BE2C (cell line): Measurements from ENCODE around the gene NFIX.
A peak's percentile ranks its signal among the peaks of the same experiment; 100 is the strongest.

Experiments used
- DNase-seq: peaks from one replicate; pipeline ENCODE4 v3.0.0-alpha.2; 2020
- H3K27me3 ChIP-seq: fragments of 250-450 bp; sonication (Bioruptor Pico); 2 replicates; pipeline ENCODE4 v1.5.1; 2020; ENCODE audit warnings: mild to moderate bottlenecking
- H3K36me3 ChIP-seq: fragments of 250-450 bp; sonication (Bioruptor Pico); 2 replicates; pipeline ENCODE4 v1.5.1; 2020; ENCODE audit warnings: mild to moderate bottlenecking
- H3K4me1 ChIP-seq: fragments of 250-450 bp; sonication (Bioruptor Pico); 2 replicates; pipeline ENCODE4 v1.5.1; 2020
- H3K4me3 ChIP-seq: 2 replicates; pipeline ENCODE4 v1.5.1; 2011; ENCODE audit warnings: low read depth, low read length
- H3K9me3 ChIP-seq: fragments of 250-450 bp; sonication (Bioruptor Pico); 2 replicates; pipeline ENCODE4 v1.5.1; 2020
- TF ChIP-seq, protein P1 (sequence below): IDR thresholded peaks from 2 replicates; pipeline ENCODE4 v1.5.1; 2012; ENCODE audit warnings: mild to moderate bottlenecking, low read depth, low read length

NFIX gene

DNA sequence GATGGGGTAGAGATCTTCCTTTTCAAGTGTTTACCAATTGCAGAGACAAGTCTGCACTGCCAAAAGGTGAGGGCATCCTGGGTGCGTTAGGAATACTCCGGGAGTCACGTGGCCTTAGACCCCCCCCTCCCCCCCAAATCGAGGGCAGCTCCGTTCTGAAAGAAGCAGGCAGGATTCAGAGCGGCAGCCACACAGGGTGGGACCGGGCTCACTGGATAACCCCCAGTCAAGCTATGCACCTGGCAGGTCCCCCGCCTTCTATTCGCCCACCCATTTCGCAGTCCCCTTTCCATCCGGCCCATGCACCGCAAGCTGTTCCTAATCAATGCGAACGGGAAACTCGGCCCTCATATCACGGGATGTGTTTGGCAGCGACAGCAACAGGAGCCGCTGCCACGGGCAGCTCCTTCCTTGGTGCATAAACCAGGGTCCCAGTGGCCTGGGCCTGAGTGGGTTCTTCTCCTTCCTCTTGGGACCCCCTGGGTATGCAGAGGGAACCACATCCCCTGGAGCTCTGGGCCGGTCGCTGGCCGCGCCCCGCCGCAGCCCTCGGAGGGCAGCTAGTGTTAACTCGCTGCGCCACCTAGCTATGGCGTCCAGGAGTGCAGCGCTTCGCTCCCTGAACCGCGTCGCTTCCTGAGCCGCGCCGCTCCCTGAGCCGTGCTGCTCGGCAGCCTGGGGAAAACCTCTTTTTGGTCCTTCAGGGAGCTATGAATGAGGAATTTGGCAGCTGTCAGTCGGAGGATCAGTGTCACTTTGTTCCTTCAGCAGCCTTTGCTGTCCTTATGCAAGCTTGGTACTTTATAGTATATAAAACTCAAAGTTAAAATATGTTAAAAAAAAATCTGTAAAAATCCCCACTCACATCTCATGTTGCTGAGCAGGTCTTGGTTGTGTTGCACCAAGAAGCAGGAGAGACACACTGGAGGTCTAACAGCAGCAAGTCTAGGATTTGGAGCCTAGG lies 66.0 kb downstream of the NFIX start:
- no peaks in the 10 kb centered on the region for H3K27me3 ChIP-seq
- peaks cover 27% of the 10 kb centered on the region for H3K4me1 ChIP-seq
- peak overlapping the region; percentile 53 for H3K4me3 ChIP-seq

DNA sequence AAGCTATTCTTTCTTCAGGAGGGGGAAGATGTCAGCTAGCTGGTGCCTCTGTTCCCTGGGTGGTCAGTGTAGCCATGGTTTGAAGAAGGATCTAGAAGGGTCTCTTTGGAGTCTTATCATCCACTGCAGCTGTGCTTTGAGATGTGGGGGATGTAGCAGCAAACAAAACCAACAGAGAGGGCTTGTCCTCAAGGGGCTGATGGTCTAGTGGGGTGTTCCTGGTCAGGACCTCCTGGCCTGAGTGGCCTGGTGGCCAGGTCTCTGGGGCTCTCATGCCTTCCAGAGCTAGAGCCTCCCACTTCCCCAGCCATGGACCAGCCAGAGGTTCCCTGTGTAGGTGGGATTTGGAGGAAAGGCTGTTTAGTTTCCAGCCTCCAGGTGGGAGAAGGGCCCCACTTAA lies 67.0 kb downstream of the NFIX start:
- peaks cover 20% of the 10 kb centered on the region for H3K4me1 ChIP-seq
- no peak overlapping the region for H3K4me3 ChIP-seq
- TF ChIP-seq, protein P1, sequence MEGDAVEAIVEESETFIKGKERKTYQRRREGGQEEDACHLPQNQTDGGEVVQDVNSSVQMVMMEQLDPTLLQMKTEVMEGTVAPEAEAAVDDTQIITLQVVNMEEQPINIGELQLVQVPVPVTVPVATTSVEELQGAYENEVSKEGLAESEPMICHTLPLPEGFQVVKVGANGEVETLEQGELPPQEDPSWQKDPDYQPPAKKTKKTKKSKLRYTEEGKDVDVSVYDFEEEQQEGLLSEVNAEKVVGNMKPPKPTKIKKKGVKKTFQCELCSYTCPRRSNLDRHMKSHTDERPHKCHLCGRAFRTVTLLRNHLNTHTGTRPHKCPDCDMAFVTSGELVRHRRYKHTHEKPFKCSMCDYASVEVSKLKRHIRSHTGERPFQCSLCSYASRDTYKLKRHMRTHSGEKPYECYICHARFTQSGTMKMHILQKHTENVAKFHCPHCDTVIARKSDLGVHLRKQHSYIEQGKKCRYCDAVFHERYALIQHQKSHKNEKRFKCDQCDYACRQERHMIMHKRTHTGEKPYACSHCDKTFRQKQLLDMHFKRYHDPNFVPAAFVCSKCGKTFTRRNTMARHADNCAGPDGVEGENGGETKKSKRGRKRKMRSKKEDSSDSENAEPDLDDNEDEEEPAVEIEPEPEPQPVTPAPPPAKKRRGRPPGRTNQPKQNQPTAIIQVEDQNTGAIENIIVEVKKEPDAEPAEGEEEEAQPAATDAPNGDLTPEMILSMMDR, result no peak
- H3K36me3 ChIP-seq, result no peaks in the 10 kb centered on the region
- no peaks in the 10 kb centered on the region for H3K27me3 ChIP-seq
- no peaks in the 10 kb centered on the region for H3K9me3 ChIP-seq
- DNase-seq, result no peak

More for the DNA sequence above, 66.0 kb downstream of the NFIX start:
- TF ChIP-seq, protein P1, result peak; percentile 88
- Histone ChIP-seq H3K36me3 (no peaks in the 10 kb centered on the region), H3K9me3 (no peaks in the 10 kb centered on the region)
- DNase-seq, result peak; percentile 89

DNA sequence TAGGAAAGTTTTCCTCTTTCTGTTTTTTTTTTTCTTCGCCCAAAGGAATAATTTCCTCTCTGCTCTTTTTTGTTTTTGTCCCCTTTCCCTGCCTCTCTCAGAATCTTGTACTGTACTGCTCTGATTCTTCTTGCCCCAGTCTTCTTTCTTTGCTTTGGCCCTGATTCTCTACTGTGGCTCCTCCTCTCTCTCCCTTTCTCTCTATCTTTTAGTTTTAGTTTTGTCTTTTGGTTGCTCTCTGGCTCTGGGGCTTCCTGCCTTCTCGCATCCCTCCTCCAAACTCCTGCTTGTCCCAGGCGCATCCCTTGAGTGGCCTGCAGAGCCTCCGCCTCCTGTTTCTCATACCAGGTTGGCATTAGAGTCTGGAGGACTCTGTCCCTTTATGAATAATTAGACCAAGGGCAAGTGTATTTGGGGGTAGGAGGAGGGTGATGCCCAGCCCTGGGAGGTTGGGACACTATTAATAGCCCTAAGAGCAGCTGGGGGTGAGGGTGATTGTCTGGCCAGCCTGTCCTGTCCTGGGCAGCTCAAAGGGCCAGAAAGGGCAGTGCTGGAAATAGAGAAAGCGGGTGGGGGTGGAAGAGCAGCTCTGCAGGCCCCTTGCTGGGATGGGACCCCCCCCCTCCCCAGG lies 68.3 kb downstream of the NFIX start:
- H3K27me3 ChIP-seq, result no peaks in the 10 kb centered on the region
- peaks cover 13% of the 10 kb centered on the region for H3K4me1 ChIP-seq
- no peak for DNase-seq
- H3K36me3 ChIP-seq, result no peaks in the 10 kb centered on the region
- no peak overlapping the region for H3K4me3 ChIP-seq
- TF ChIP-seq, protein P1, result no peak
- H3K9me3 ChIP-seq, result no peaks in the 10 kb centered on the region

DNA sequence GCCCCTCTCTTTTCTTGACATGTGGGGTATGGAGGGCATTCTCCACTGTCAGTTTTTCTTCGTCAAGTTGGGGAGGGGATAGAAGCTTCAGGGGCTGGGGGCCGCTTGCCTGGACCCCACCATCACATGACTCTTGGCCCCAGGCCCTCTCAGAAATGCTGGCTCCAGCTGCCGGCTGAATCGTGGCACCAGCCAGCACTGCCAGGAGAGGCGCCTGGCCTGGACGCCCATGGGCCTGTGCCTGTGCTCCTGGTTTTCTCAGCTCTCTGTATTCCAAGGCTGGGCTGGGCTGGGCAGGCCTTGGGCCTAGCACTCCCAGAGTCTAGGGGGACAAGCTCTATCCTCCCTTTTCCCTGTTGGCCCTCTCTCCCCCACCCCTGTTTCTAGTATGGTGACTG lies 68.8 kb downstream of the NFIX start:
- no peak for DNase-seq
- TF ChIP-seq, protein P1, result no peak
- no peaks in the 10 kb centered on the region for H3K36me3 ChIP-seq
- peaks cover 10% of the 10 kb centered on the region for H3K4me1 ChIP-seq
- no peaks in the 10 kb centered on the region for H3K27me3 ChIP-seq
- no peaks in the 10 kb centered on the region for H3K9me3 ChIP-seq
- no peak overlapping the region for H3K4me3 ChIP-seq

DNA sequence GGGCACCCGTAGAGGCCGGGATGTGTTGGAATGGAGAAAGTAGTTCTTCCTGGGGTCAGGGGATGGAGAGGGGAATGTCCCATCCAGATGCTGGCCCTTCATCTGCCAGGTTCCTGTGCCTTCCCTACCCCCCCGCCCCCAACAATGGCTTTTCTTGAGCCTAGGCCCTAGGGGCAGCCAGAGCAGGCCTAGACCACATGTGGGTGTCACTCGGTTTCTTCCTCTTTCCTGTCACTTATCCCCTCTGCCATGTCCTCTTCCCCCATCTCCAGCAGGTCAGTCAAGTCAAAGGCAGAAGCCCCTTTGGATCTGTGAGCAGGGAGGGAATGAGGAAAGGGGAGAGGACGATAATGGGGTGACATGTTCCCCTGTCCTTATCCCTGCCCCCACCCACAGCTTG lies 71.0 kb downstream of the NFIX start:
- DNase-seq, result no peak
- H3K27me3 ChIP-seq, result no peaks in the 10 kb centered on the region
- no peaks in the 10 kb centered on the region for H3K36me3 ChIP-seq
- peaks cover 5% of the 10 kb centered on the region; the same call in 1 of the 2 replicates for H3K4me1 ChIP-seq
- TF ChIP-seq, protein P1, result no peak
- H3K9me3 ChIP-seq, result no peaks in the 10 kb centered on the region
- H3K4me3 ChIP-seq, result no peak overlapping the region
